ENCODE measurements around the gene SH3GL1.

Gene SH3GL1

GRCh38 chr19:4431808-4432674, 31.7 kb upstream of the SH3GL1 start:
- TF ChIP-seq CTCF (conservative IDR thresholded peaks at IDR 0.05; ENCODE audit: control insufficient read depth, insufficient read depth, low read depth, low read length): no peak
- no peak for DNase-seq (ENCODE audit: low read depth)
- no peak overlapping the region for H3K4me3 ChIP-seq (ENCODE audit: control insufficient read depth, low read depth, low read length)

- TF ChIP-seq CTCF (conservative IDR thresholded peaks at IDR 0.05; ENCODE audit: control insufficient read depth, insufficient read depth, low read depth, low read length): no peak
- no peak overlapping the region for H3K4me3 ChIP-seq (ENCODE audit: control insufficient read depth, low read depth, low read length)
- no peak for DNase-seq (ENCODE audit: low read depth)
Measured at GRCh38 chr19:4431296-4431695, 30.9 kb upstream of the SH3GL1 start.

GRCh38 chr19:4430760-4431159, 30.4 kb upstream of the SH3GL1 start:
- no peak overlapping the region for H3K4me3 ChIP-seq (ENCODE audit: control insufficient read depth, low read depth, low read length)
- DNase-seq (ENCODE audit: low read depth): no peak
- TF ChIP-seq CTCF (conservative IDR thresholded peaks at IDR 0.05; ENCODE audit: control insufficient read depth, insufficient read depth, low read depth, low read length): no peak

GRCh38 chr19:4429771-4430171, 29.4 kb upstream of the SH3GL1 start:
- H3K4me3 ChIP-seq (ENCODE audit: control insufficient read depth, low read depth, low read length): no peak overlapping the region
- TF ChIP-seq CTCF (conservative IDR thresholded peaks at IDR 0.05; ENCODE audit: control insufficient read depth, insufficient read depth, low read depth, low read length): no peak
- no peak for DNase-seq (ENCODE audit: low read depth)

- peak; percentile 30 for DNase-seq (ENCODE audit: low read depth)
- H3K4me3 ChIP-seq (ENCODE audit: control insufficient read depth, low read depth, low read length): no peak overlapping the region
- no peak for TF ChIP-seq CTCF (conservative IDR thresholded peaks at IDR 0.05; ENCODE audit: control insufficient read depth, insufficient read depth, low read depth, low read length)
Measured at GRCh38 chr19:4429256-4429655, 28.9 kb upstream of the SH3GL1 start.

GRCh38 chr19:4428326-4428975, 28.1 kb upstream of the SH3GL1 start:
- DNase-seq (ENCODE audit: low read depth): no peak

More at GRCh38 chr19:4428326-4428975, 28.1 kb upstream of the SH3GL1 start:
- no peak overlapping the region for H3K4me3 ChIP-seq (ENCODE audit: control insufficient read depth, low read depth, low read length)
- no peak for TF ChIP-seq CTCF (conservative IDR thresholded peaks at IDR 0.05; ENCODE audit: control insufficient read depth, insufficient read depth, low read depth, low read length)

Data from fibroblast of mammary gland (primary cell).